CD4-positive, alpha-beta memory T cell (primary cell): ENCODE data around the gene CDH7. TPM values are rescaled to one million over a fixed set of nuclear protein-coding genes. Genes with fewer than 3 reads are reported as not detected.

Source experiments
- CTCF ChIA-PET: fragments of 350-600 bp; sonication (Branson Sonifier 250); formaldehyde crosslinking; loops from one replicate; lab custom pipeline; 2021; ENCODE audit warnings: inconsistent platforms; ENCODE audit not compliant: partially characterized antibody; lab: Charles Lee
- POLR2A ChIA-PET: fragments of 350-600 bp; sonication (Branson Sonifier 250); formaldehyde crosslinking; loops from one replicate; lab custom pipeline; 2021; ENCODE audit not compliant: partially characterized antibody; lab: Charles Lee
- DNase-seq, 5 donors: peaks; one replicate each; pipeline versions ENCODE4 v3.0.0 to v3.0.0-alpha.2; 2020 to 2022; ENCODE audit warnings: mixed read lengths in 1 of 5
- H3K27ac ChIP-seq: one replicate; pipeline ENCODE4 v1.7.0; 2013; ENCODE audit warnings: low read depth, low read length
- H3K27me3 ChIP-seq: 2 replicates; pipeline ENCODE4 v1.7.0; 2013; ENCODE audit warnings: mild to moderate bottlenecking, low read length, moderate library complexity; ENCODE audit not compliant: insufficient read depth
- H3K36me3 ChIP-seq: 2 replicates; pipeline ENCODE4 v1.7.0; 2013; ENCODE audit warnings: mild to moderate bottlenecking, low read length, moderate library complexity; ENCODE audit not compliant: insufficient read depth
- H3K4me1 ChIP-seq: 2 replicates; pipeline ENCODE4 v1.7.0; 2013; ENCODE audit warnings: mild to moderate bottlenecking, low read length, moderate library complexity; ENCODE audit not compliant: insufficient read depth
- H3K4me3 ChIP-seq, 2 donors: one replicate each; pipeline ENCODE4 v1.7.0; 2013; ENCODE audit warnings: low read length in 2 of 2, mild to moderate bottlenecking in 1 of 2
- H3K9me3 ChIP-seq, 2 donors: one replicate each; pipeline ENCODE4 v1.7.0; 2013; ENCODE audit warnings: low read length in 2 of 2, control low read depth in 1 of 2; ENCODE audit not compliant: control insufficient read depth in 1 of 2
- H3K27ac Mint-ChIP-seq, 7 donors: one replicate each; pipeline ENCODE4 v1.8.0; 2020 to 2021; ENCODE audit warnings: mixed read lengths in 7 of 7, mild to moderate bottlenecking in 6 of 7, inconsistent platforms in 3 of 7, moderate library complexity in 3 of 7
- H3K27me3 Mint-ChIP-seq, 2 donors: one replicate each; pipeline ENCODE4 v1.8.0; 2020 to 2021; ENCODE audit warnings: mixed read lengths in 2 of 2
- H3K36me3 Mint-ChIP-seq, 2 donors: one replicate each; pipeline ENCODE4 v1.8.0; 2020 to 2021; ENCODE audit warnings: mixed read lengths in 2 of 2, inconsistent platforms in 1 of 2, mild to moderate bottlenecking in 1 of 2
- H3K4me1 Mint-ChIP-seq, 4 donors: one replicate each; pipeline ENCODE4 v1.8.0; 2020 to 2021; ENCODE audit warnings: mixed read lengths in 4 of 4, mild to moderate bottlenecking in 1 of 4
- H3K4me3 Mint-ChIP-seq, 8 donors: one replicate each; pipeline ENCODE4 v1.8.0; 2020 to 2021; ENCODE audit warnings: mixed read lengths in 8 of 8, mild to moderate bottlenecking in 7 of 8, moderate library complexity in 6 of 8, inconsistent platforms in 3 of 8
- H3K9me3 Mint-ChIP-seq, 8 donors: one replicate each; pipeline ENCODE4 v1.8.0; 2020 to 2021; ENCODE audit warnings: mixed read lengths in 8 of 8, mild to moderate bottlenecking in 5 of 8, inconsistent platforms in 3 of 8, moderate library complexity in 1 of 8
- intact Hi-C: fragments of 100-400 bp; cut with micrococcal nuclease; formaldehyde crosslinking; loops from one replicate; pipeline ENCODE4 v1.15.1; 2023
- polyA plus RNA-seq, 2 donors: library from polyadenylated mRNA; unstranded; fragments of 300-500 nt; fragmentation: Illumina TruSeq; gene quantifications; one replicate each; pipeline ENCODE4 v1.2.3, GENCODE V29; 2021
- total RNA-seq, 2 experiments: library from RNA; stranded (reverse); gene quantifications; one replicate each; pipeline ENCODE4 v1.2.3, GENCODE V29; 2021

Gene CDH7
- total and polyA plus RNA-seq, 4 experiments from 2014 or later: not detected

- intact Hi-C loops: no loop called here
- ChIA-PET CTCF (no interaction called here), POLR2A (no interaction called here)
- H3K4me3 ChIP-seq: no peak overlapping the region
- H3K36me3 ChIP-seq: no peaks in the 10 kb centered on the region
- peaks cover 0 to 19% (median 3%) of the 10 kb centered on the region in 8 donors for H3K9me3 Mint-ChIP-seq
- no peak overlapping the region for H3K4me3 Mint-ChIP-seq
- H3K4me1 ChIP-seq: no peaks in the 10 kb centered on the region
- H3K36me3 Mint-ChIP-seq: no peaks in the 10 kb centered on the region
- no peak overlapping the region for H3K27ac ChIP-seq
- no peaks in the 10 kb centered on the region for H3K27me3 Mint-ChIP-seq
- no peak for DNase-seq
- H3K27ac Mint-ChIP-seq: no peak overlapping the region
- no peaks in the 10 kb centered on the region for H3K27me3 ChIP-seq
- no peaks in the 10 kb centered on the region for H3K4me1 Mint-ChIP-seq
- H3K9me3 ChIP-seq: no peaks in the 10 kb centered on the region
These were observed 188.0 kb downstream of the CDH7 start for GRCh38 chr18:65938592-65939372.
